ENCODE data around the gene SUN1.

DNA sequence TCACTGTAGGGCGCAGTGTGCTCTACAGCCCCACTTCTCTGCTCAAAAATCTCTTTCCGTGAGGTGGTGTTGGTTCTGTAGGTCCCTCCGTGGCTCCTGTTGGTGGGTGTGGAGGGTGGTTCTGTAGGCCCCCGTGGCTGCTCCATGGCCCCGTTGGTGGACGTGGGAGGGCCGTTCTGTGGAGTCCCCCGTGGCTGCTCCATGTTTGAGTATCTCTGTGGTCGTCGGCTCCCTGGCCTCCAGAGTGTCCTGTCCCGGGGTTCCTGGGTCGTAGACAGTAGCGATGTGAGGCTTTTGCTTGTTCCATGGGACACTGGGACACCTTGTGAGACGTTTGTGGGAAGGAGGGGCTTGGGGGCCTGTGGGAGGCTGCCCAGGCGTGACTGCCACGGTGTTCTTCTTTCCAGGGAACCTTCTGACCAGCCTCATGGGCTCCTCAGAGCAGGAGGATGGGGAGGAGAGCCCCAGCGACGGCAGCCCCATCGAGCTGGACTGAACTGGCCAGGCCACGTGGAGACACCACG lies 62.7 kb downstream of the SUN1 start:
- TF ChIP-seq CTCF (IDR thresholded peaks at IDR 0.05) (no peak), POLR2A (IDR thresholded peaks at IDR 0.05) (no peak)

All from breast epithelium (tissue), 3 donors.